Measurements from ENCODE around the gene SLN. TPM values are rescaled to one million over a fixed set of nuclear protein-coding genes. Genes with fewer than 3 reads are reported as not detected.

SLN gene
- total and polyA plus RNA-seq, 4 donors = 0.50 to 2.3 (median 0.94) TPM

DNA sequence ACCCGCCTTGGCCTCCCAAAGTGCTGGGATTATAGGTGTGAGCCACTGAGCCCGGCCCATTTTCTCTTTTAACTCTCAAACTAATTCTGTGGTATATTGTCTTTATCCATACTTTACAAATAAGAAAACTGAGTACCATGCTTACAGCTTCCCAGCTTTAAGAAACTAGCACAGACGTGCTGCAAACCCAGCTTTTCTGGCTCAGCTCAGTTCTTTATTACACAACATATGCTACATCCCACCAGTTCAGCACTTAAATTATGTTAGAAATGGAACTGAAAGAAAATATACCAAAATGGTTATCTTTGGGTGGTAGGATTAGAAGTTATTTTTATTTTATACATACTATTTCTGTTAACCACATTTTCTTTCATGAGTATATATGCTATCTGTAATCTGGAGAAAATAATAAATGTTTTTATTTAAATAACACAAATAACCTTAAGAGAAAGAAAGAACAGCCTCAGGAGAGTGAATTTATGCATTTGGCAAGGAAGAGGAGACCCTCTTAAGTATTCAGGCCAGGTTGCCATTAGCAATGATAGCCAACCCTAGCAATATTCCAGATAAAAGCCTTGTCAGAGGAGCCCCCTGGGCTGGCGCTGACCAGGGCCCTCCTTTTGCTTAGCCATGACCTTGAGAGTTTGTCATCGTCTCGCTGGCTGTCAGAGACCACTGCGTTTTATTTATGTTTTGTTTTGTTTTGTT lies 33.8 kb downstream of the SLN start:
- peak in 2 of 6 donors; percentile 26 to 74 for DNase-seq (ENCODE audit: low read depth in 4 of 6, low spot score in 6 of 6)
- WGBS (ENCODE audit: insufficient coverage) = 60% methylated on average over 1 of the region's 7 CpGs
- no peaks in the 10 kb centered on the region for H3K27me3 ChIP-seq (ENCODE audit: control insufficient read depth, insufficient read depth, low read length)
- no peak overlapping the region for H3K4me3 ChIP-seq (ENCODE audit: low read depth, low read length)
- H3K4me1 ChIP-seq (ENCODE audit: control insufficient read depth, insufficient read depth, low read length) = peaks cover 3% of the 10 kb centered on the region
- H3K27ac ChIP-seq (ENCODE audit: low read depth, low read length) = no peak overlapping the region
- no peaks in the 10 kb centered on the region for H3K9me3 ChIP-seq (ENCODE audit: control insufficient read depth, insufficient read depth, low read length)
- no peaks in the 10 kb centered on the region for H3K36me3 ChIP-seq (ENCODE audit: control insufficient read depth, insufficient read depth, low read length)

DNA sequence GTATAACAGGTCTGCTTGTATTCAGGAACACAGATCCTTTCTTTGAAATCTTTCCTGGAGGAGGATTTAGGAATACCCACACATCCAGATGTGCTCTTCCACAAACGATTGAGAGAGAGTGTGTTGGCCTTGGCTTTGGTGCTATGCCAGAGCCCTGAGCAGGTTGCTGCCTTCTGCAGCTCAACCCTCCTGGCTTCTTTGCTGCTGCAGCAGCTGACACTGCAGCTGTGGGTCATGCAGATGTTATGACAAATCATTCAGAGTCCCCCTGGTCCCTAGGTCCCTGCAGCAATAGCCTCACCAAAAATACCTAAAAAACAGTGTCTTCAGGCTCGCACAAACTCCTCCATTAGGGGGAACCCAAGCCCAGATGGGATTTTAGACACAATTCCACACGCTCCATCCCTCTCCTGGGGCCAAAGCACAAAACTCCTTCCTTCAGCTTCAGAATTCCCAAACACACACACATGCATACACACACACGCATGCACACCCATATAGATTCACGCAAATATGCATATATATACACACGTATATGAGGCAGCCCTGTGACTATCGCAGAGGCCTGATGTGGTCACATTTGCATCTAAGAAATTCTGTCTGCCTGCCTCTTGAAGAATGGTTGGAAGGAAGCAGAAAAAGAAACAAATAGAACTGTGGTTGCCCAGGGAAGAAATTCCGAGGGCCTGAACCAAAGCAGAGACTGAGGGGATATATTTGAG lies 35.4 kb downstream of the SLN start:
- Histone ChIP-seq H3K27me3 (ENCODE audit: control insufficient read depth, insufficient read depth, low read length) (no peaks in the 10 kb centered on the region), H3K36me3 (ENCODE audit: control insufficient read depth, insufficient read depth, low read length) (no peaks in the 10 kb centered on the region), H3K4me1 (ENCODE audit: control insufficient read depth, insufficient read depth, low read length) (peaks cover 3% of the 10 kb centered on the region), H3K9me3 (ENCODE audit: control insufficient read depth, insufficient read depth, low read length) (no peaks in the 10 kb centered on the region), H3K27ac (ENCODE audit: low read depth, low read length) (no peak overlapping the region), H3K4me3 (ENCODE audit: low read depth, low read length) (no peak overlapping the region)
- peak in 1 of 6 donors; percentile 18 for DNase-seq (ENCODE audit: low read depth in 4 of 6, low spot score in 6 of 6)
- WGBS (ENCODE audit: insufficient coverage) = 89% methylated on average over 8 of the region's 8 CpGs

DNA sequence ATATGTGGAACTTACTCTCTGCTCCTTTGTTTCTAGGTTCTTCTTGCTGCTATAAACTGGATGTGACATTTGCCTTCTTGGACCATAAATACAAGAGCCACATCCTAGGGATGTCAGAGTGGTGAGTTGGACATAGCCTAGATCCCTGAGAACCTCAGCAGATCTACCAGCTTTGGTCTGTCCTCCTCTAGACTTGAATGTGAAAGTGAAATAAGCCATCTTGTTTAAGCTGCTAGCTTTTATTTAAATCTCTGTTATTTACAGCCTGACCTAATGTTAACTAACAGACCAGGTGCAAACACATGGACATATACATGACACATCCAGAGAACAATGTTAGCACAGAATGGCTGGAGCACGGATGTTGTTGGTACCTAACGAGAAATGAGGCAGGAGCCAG lies 36.0 kb downstream of the SLN start:
- Histone ChIP-seq H3K27ac (ENCODE audit: low read depth, low read length) (no peak overlapping the region), H3K27me3 (ENCODE audit: control insufficient read depth, insufficient read depth, low read length) (no peaks in the 10 kb centered on the region), H3K4me1 (ENCODE audit: control insufficient read depth, insufficient read depth, low read length) (peaks cover 3% of the 10 kb centered on the region), H3K9me3 (ENCODE audit: control insufficient read depth, insufficient read depth, low read length) (no peaks in the 10 kb centered on the region), H3K4me3 (ENCODE audit: low read depth, low read length) (no peak overlapping the region), H3K36me3 (ENCODE audit: control insufficient read depth, insufficient read depth, low read length) (no peaks in the 10 kb centered on the region)
- 93% methylated on average over 2 of the region's 2 CpGs for WGBS (ENCODE audit: insufficient coverage)
- no peak for DNase-seq (ENCODE audit: low read depth in 4 of 6, low spot score in 6 of 6)

DNA sequence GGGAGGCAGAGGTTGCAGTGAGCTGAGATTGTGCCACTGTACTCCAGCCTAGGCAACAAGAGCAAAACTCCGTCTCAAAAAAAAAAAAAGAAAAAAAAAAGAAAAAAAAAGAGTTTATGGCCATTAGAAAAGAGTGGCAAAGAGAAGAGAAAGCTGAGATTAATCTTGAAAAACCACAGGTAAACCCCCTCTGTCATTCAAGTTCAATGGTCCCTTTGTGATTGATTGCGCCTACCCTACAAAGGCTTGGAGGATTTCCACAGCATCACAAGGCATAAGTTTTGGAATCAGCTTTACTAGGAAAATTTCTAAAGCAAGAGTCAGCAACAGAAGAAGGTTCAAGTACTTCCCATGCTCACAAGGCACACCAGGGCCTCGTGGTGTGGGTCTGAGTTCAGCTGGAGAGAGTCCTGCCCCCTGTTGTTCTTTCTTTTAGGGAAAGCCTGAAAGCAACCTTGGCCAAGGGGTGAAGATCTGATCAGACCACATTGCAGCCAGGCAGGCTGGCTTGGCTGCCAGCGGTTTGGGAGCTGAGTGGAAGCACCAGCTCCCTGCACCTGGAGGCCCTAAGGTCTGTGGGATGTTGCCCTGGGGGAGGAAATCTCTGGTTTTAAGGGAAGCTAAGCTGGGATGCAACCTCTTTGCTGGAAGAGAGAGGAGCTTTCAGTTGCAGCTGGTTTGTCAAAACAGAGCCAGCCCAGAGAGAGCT lies 41.8 kb downstream of the SLN start:
- Histone ChIP-seq H3K27ac (ENCODE audit: low read depth, low read length) (no peak overlapping the region), H3K9me3 (ENCODE audit: control insufficient read depth, insufficient read depth, low read length) (no peaks in the 10 kb centered on the region), H3K4me3 (ENCODE audit: low read depth, low read length) (no peak overlapping the region), H3K27me3 (ENCODE audit: control insufficient read depth, insufficient read depth, low read length) (no peaks in the 10 kb centered on the region), H3K36me3 (ENCODE audit: control insufficient read depth, insufficient read depth, low read length) (no peaks in the 10 kb centered on the region), H3K4me1 (ENCODE audit: control insufficient read depth, insufficient read depth, low read length) (no peaks in the 10 kb centered on the region)
- 43% methylated on average over 2 of the region's 4 CpGs for WGBS (ENCODE audit: insufficient coverage)
- DNase-seq (ENCODE audit: low read depth in 4 of 6, low spot score in 6 of 6) = no peak

DNA sequence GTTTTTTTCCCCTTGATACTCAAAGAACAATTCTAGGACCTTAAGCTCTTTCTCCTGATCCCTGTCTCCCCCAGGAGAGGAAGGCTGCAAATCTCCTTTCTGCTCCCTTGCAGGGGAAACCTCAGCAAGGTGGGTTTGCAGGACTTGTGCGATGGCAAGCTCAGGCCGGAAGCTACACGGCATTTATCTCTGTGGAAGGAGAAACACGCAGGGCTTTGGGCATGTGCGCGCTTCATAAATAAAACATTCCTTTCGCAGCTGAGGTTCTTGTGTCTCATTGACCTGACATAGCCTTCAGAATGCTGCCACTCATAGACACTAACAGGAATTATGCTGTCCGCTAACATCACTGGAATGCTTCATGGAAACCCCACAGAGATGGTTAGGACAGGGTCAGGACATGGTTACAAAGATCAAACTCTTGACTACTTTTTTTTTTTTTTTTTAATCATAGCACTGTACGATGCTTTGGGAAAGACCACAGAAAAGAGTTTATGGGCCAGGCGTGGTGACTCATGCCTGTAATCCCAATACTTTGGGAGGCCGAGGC lies 42.6 kb downstream of the SLN start:
- no peaks in the 10 kb centered on the region for H3K4me1 ChIP-seq (ENCODE audit: control insufficient read depth, insufficient read depth, low read length)
- H3K9me3 ChIP-seq (ENCODE audit: control insufficient read depth, insufficient read depth, low read length) = no peaks in the 10 kb centered on the region
- no peak overlapping the region for H3K27ac ChIP-seq (ENCODE audit: low read depth, low read length)
- no peak for DNase-seq (ENCODE audit: low read depth in 4 of 6, low spot score in 6 of 6)
- H3K4me3 ChIP-seq (ENCODE audit: low read depth, low read length) = no peak overlapping the region
- H3K27me3 ChIP-seq (ENCODE audit: control insufficient read depth, insufficient read depth, low read length) = no peaks in the 10 kb centered on the region
- WGBS (ENCODE audit: insufficient coverage) = 72% methylated on average over 7 of the region's 11 CpGs
- H3K36me3 ChIP-seq (ENCODE audit: control insufficient read depth, insufficient read depth, low read length) = no peaks in the 10 kb centered on the region

DNA sequence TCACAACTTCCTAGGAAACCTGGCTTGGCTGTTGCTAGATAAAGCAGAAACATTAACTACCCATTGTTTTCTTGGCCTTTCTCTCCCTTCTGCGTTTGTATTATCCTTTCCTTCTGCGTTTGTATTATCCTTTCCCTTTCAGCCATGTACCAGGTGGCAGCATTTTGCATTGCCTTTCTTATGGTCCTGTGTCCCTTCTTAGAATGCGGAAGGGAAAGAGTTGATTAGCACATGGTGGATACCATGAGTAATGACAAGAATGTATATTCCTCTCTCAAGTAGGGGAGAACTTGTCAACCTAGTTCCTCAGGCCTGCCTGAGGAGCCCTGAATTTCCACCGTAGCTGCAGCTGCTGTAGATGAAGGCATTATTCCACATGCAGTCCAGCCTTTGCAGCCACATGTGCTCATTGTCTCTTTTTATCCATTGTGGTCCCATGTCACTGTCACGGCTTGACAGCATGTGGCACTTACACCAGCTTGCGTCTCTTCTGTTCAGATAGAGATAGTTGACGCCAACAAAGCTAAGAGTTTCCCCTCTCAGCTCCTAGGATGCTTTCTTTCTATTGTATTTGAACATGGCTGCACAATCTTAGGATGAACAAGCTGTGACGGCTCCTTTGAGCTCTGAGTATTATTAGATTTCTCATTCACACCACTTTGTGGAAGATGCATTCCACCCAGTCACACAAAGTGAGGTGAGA lies 44.8 kb downstream of the SLN start:
- no peaks in the 10 kb centered on the region for H3K27me3 ChIP-seq (ENCODE audit: control insufficient read depth, insufficient read depth, low read length)
- H3K4me1 ChIP-seq (ENCODE audit: control insufficient read depth, insufficient read depth, low read length) = no peaks in the 10 kb centered on the region
- no peak overlapping the region for H3K4me3 ChIP-seq (ENCODE audit: low read depth, low read length)
- H3K9me3 ChIP-seq (ENCODE audit: control insufficient read depth, insufficient read depth, low read length) = no peaks in the 10 kb centered on the region
- H3K27ac ChIP-seq (ENCODE audit: low read depth, low read length) = no peak overlapping the region
- WGBS (ENCODE audit: insufficient coverage) = 45% methylated on average over 5 of the region's 8 CpGs
- peak in 1 of 6 donors; percentile 16 for DNase-seq (ENCODE audit: low read depth in 4 of 6, low spot score in 6 of 6)
- H3K36me3 ChIP-seq (ENCODE audit: control insufficient read depth, insufficient read depth, low read length) = no peaks in the 10 kb centered on the region

DNA sequence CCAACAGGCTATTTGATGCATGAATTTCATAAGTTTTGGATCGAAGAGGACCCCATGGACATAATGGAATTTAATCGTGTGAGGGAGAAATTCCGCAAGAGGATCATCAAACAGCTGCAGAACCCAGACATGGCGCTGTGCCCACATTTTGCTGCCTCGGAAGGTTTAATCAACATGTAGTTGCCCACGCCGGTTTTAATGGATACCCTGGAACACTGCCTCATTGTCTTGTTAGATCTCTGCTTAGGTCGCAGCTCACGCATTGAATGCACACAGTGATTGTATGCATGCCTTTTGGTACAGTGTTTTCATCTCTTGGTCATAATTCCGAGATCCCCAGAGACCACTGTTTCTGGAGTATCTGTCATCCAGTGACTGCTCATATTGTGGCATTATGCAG lies 46.8 kb downstream of the SLN start:
- no peaks in the 10 kb centered on the region for H3K36me3 ChIP-seq (ENCODE audit: control insufficient read depth, insufficient read depth, low read length)
- H3K27me3 ChIP-seq (ENCODE audit: control insufficient read depth, insufficient read depth, low read length) = no peaks in the 10 kb centered on the region
- no peaks in the 10 kb centered on the region for H3K4me1 ChIP-seq (ENCODE audit: control insufficient read depth, insufficient read depth, low read length)
- no peak overlapping the region for H3K27ac ChIP-seq (ENCODE audit: low read depth, low read length)
- H3K4me3 ChIP-seq (ENCODE audit: low read depth, low read length) = no peak overlapping the region
- 25% methylated on average over 9 of the region's 10 CpGs for WGBS (ENCODE audit: insufficient coverage)
- no peaks in the 10 kb centered on the region for H3K9me3 ChIP-seq (ENCODE audit: control insufficient read depth, insufficient read depth, low read length)
- peak in 5 of 6 donors; percentile 33 to 94 (median 48) for DNase-seq (ENCODE audit: low read depth in 4 of 6, low spot score in 6 of 6)

DNA sequence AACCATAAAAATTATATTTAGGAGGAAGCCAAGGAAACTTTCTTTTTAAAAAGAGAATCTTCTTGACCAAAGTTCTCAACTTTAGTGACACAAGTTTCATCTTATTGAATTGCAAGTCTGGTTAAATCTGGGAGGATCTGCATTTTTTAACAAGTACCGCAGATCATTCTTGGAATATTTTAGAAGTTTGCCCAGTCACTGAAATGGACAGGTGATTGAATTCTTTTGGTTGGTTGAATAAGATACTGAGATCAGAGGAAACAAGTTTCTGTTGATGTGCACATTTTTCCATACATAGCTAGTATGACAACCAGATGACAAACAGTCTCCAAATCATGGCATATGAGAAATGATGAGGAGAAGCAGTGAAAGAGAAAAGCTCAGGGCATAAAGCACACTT lies 50.2 kb downstream of the SLN start:
- no peaks in the 10 kb centered on the region for H3K36me3 ChIP-seq (ENCODE audit: control insufficient read depth, insufficient read depth, low read length)
- WGBS (ENCODE audit: insufficient coverage) = no CpG with 5 or more reads among the region's 1 CpG
- no peaks in the 10 kb centered on the region for H3K4me1 ChIP-seq (ENCODE audit: control insufficient read depth, insufficient read depth, low read length)
- no peak overlapping the region for H3K27ac ChIP-seq (ENCODE audit: low read depth, low read length)
- H3K4me3 ChIP-seq (ENCODE audit: low read depth, low read length) = no peak overlapping the region
- no peaks in the 10 kb centered on the region for H3K27me3 ChIP-seq (ENCODE audit: control insufficient read depth, insufficient read depth, low read length)
- H3K9me3 ChIP-seq (ENCODE audit: control insufficient read depth, insufficient read depth, low read length) = no peaks in the 10 kb centered on the region
- no peak for DNase-seq (ENCODE audit: low read depth in 4 of 6, low spot score in 6 of 6)

DNA sequence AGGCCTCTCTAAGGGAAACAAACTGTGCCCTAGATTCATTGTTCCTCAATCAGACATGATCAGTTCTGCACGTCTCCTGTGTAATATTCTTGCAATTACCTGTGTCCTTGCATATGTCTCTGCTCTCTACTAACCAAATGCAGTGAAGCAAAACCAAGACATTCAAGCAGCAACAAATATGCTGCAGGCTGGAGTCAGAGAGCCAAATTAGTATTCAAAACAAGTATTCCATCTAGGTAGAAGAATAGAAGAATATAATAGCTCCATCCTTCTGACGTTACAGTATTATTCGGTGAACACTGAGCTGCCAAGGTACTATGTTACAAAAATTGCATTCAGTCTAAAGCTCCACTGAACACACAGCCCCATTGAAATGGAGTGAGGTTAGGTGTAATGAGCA lies 51.8 kb downstream of the SLN start:
- Histone ChIP-seq H3K9me3 (ENCODE audit: control insufficient read depth, insufficient read depth, low read length) (no peaks in the 10 kb centered on the region), H3K4me1 (ENCODE audit: control insufficient read depth, insufficient read depth, low read length) (no peaks in the 10 kb centered on the region), H3K36me3 (ENCODE audit: control insufficient read depth, insufficient read depth, low read length) (no peaks in the 10 kb centered on the region), H3K27ac (ENCODE audit: low read depth, low read length) (no peak overlapping the region), H3K27me3 (ENCODE audit: control insufficient read depth, insufficient read depth, low read length) (no peaks in the 10 kb centered on the region), H3K4me3 (ENCODE audit: low read depth, low read length) (no peak overlapping the region)
- DNase-seq (ENCODE audit: low read depth in 4 of 6, low spot score in 6 of 6) = peak in 1 of 6 donors; percentile 79
- WGBS (ENCODE audit: insufficient coverage) = 60% methylated on average over 1 of the region's 3 CpGs
